Coronary artery (tissue), 2 donors: Measurements from ENCODE around the gene DNMBP.
"Not testable (repeated sequence)": the region's sequence is repeated elsewhere in the genome, so short reads cannot be mapped to it uniquely, and the experiment has no call there.

Experiments
- DNase-seq: peaks from one replicate; pipeline ENCODE4 v3.0.0-alpha.2; 2017; ENCODE audit warnings: low spot score
- H3K27ac ChIP-seq, 2 donors: fragments of 200-600 bp; sonication (generic); one replicate each; pipeline ENCODE4 v1.5.1; 2016 to 2019
- H3K4me3 ChIP-seq: fragments of 200-600 bp; sonication (generic); 2 replicates; pipeline ENCODE4 v1.5.1; 2016; ENCODE audit warnings: mild to moderate bottlenecking, moderate library complexity
- TF ChIP-seq, protein P1 (sequence below): fragments of 200-600 bp; sonication (generic); IDR thresholded peaks from one replicate; pipeline ENCODE4 v1.5.1; 2019; ENCODE audit warnings: antibody characterized with exemption

Gene DNMBP

DNA sequence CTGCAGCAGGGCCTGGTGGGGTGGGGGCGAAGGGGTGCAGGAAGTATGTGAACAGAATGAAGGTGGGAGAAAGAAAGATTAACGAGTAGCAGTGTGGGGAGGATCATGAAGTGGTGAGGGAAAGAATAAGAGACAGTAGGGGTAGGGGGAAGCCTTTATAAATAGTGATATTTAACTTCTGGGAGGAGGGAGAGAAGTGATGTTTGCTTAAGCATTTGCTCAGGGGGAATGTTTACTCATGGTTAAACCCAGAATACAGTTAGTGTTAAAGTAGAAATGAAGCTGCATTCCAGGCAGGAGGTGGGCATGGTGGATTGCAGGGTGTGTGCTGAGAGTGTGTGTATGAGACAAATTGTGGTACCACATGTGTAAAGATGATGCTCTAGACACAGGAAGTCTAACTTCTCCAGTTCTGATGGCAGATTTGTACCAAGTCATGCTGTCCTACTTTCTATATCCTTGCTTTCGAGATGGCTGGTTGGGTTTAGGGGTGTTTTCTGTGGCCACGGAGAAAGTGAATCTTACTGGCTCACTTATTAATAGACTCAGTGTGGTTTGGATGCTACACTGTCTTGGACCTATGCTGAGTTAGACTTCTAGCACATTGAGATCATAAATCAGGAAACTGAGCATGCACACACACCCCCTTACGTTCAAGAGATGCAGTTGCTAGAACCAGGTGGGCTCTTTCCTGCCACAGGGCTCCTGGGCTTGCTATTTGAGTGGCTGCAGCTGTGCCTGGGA is 10.6 kb upstream of the DNMBP start:
- DNase-seq = no peak
- H3K4me3 ChIP-seq = no peak overlapping the region
- H3K27ac ChIP-seq = no peak overlapping the region
- TF ChIP-seq, protein P1, sequence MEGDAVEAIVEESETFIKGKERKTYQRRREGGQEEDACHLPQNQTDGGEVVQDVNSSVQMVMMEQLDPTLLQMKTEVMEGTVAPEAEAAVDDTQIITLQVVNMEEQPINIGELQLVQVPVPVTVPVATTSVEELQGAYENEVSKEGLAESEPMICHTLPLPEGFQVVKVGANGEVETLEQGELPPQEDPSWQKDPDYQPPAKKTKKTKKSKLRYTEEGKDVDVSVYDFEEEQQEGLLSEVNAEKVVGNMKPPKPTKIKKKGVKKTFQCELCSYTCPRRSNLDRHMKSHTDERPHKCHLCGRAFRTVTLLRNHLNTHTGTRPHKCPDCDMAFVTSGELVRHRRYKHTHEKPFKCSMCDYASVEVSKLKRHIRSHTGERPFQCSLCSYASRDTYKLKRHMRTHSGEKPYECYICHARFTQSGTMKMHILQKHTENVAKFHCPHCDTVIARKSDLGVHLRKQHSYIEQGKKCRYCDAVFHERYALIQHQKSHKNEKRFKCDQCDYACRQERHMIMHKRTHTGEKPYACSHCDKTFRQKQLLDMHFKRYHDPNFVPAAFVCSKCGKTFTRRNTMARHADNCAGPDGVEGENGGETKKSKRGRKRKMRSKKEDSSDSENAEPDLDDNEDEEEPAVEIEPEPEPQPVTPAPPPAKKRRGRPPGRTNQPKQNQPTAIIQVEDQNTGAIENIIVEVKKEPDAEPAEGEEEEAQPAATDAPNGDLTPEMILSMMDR = no peak

DNA sequence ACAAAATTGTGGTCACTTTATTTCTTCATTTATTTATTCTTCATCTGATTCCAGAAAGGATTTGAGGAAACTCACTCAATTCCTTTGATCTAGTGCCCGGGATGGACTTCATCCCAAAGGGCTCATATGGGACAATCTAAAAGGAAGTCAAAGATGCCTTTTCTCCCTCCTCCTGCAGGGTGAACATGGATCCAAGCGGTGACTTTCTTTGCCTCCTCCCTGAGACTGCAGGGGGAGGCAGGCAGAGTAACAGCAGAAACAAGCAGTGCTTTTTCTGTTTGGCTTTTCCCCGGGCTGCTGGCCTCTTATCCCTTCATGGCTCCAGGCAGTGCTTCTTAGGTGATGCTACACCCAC is 10.0 kb upstream of the DNMBP start:
- DNase-seq = no peak
- Histone ChIP-seq H3K27ac (no peak overlapping the region), H3K4me3 (no peak overlapping the region)
- TF ChIP-seq, protein P1 = no peak

DNA sequence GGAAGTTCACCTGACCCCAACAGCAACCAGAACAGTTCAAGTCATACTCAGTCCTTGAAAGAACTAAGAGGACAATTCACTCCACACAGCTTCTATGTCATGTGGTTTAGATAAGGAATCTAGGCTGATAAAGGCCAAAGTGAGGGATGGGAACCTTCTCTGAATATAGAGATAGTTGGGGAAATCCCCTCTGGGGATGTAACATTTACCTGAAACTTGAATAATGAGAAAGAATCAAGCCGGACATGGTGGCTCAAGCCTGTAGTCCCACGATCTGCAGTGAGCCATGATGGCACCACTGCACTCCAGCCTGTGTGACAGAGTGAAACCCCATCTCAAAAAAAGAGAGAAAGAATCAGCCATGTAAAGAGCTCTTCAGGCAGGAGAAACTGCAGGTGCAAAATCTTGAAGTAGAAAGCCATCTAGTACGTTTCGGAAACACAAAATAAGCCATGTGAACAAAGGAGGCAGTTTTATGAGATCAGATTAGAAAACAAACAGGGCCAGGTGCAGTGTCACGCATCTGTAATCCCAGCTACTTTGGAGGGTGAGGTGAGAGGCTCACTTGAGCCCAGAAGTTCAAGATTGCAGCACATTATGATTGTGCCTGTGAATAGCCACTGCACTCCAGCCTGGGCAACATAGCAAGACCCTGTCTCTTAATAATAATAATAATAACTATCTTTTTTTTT is 4.5 kb upstream of the DNMBP start:
- DNase-seq = no peak
- H3K27ac ChIP-seq = no peak overlapping the region
- TF ChIP-seq, protein P1 = no peak
- H3K4me3 ChIP-seq = no peak overlapping the region

DNA sequence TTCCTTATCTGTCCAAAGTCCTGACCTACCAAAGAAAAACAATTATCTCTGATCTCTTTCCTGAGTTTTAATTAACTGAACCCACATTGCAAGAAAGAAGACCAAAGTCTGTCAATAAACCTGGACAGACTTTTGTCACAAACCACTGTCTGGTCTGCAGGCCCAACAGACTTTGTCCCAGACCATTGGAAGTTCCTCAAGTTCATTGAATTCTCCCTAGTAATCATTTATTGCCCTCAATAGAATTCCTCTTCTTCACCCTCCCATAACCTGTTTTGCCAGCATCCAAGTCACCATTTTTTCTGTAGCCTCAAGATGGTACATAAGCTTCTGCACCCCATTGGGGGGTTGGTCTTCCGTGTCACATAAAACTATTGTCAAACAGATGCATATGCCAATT is 3.9 kb upstream of the DNMBP start:
- no peak overlapping the region for H3K4me3 ChIP-seq
- no peak for DNase-seq
- TF ChIP-seq, protein P1 = no peak
- H3K27ac ChIP-seq = no peak overlapping the region

DNA sequence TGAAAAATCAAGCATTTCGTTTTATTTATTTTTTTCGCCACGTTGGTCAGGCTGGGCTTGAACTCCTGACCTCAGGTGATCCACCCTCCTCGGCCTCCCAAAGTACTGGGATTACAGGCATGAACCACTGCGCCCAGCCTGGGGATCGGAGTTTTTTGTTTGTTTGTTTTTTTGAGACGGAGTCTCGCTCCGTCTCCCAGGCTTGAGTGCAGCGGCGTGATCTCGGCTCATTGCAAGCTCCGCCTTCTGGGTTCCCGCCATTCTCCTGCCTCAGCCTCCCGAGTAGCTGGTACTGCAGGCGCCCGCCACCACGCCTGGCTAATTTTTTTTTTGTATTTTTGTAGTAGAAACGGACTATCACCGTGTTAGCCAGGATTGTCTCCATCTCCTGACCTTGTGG is 2.2 kb upstream of the DNMBP start:
- H3K4me3 ChIP-seq, H3K27ac ChIP-seq, DNase-seq: not testable (repeated sequence)

DNA sequence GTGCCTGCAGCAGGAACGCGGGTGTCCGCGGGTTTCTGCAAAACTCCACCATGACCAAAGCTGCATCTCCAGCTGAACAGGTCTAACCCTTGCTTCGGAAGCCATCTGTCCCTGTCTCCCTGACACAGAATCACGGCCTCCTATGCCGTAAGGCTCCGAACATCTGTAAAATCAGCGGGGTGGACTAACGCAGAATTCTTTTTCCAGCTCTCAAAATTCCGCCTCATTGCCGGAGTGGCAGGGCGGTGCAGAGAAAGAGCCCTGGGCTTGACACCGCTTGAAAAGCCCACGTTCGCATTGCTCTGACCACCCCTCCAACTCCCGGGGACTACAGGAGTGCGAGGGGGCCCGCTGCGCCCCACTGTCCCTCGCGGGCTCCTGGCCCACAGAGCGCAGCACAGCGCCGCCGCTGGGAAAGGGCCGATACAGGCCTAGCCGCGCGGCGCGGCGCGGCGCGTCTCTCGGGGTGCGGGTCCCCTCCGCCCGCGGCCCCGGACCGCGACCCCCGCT is 409 bp downstream of the DNMBP start:
- Histone ChIP-seq H3K4me3 (peak overlapping the region; percentile 79), H3K27ac (peak overlapping the region; percentile 66 to 85)
- DNase-seq = peak; percentile 74
- TF ChIP-seq, protein P1 = peak; percentile 30

DNA sequence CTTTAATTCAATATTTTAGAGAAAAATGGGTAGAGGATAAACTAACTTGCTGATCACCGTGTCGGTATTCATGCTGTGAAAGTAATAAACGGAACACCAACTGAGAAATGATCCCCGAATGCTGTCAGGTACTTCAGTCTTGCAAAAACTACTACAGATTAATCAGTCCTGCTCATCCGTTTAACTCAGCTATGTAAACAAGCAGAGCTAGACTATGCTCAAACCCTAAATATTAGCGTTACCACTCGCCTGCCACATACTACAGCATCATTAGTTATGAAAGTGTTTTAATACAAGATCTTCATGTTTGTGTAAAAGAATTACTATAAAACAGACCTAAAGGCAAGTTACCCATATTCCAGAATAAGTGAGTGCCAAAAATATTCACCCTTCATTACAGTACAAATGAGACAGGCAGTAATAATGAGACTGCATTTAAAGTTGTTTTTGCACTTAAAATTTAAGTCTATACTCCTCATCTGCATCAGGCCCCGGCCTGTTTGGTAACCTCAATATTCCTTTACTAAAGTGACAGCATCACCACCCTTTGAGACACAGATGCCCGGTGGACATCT is 952 bp downstream of the DNMBP start:
- DNase-seq = no peak
- TF ChIP-seq, protein P1 = no peak
- Histone ChIP-seq H3K4me3 (peak overlapping the region; percentile 79), H3K27ac (peak overlapping the region; percentile 66 to 85)
